Endothelial cell of umbilical vein (primary cell): ENCODE results near the gene SMIM11.
"Not testable (repeated sequence)": the region's sequence is repeated elsewhere in the genome, so short reads cannot be mapped to it uniquely, and the experiment has no call there.

Experiments used
- GATA2 ChIP-seq: IDR thresholded peaks from 2 replicates; pipeline ENCODE4 v1.7.0; 2011; ENCODE audit warnings: low read depth, mild to moderate bottlenecking, moderate library complexity, mixed read lengths, low read length; ENCODE audit not compliant: insufficient read length, insufficient read depth
- MYC ChIP-seq: IDR thresholded peaks from one replicate; pipeline ENCODE4 v1.6.1; 2011; ENCODE audit warnings: mild to moderate bottlenecking, low read depth, low read length
- POLR2A ChIP-seq: IDR thresholded peaks from 2 replicates; pipeline ENCODE4 v1.6.1; 2012; ENCODE audit warnings: low read depth, mild to moderate bottlenecking, control low read depth, low read length
- TF ChIP-seq, protein P1 (sequence below), 2 donors: IDR thresholded peaks; 1 replicate in 1 of 2; 2 replicates in 1 of 2; pipeline ENCODE4 v1.5.1; 2011; ENCODE audit warnings: low read length in 2 of 2, mild to moderate bottlenecking in 2 of 2, moderate library complexity in 2 of 2, control low read depth in 1 of 2, inconsistent platforms in 1 of 2, low read depth in 1 of 2; ENCODE audit not compliant: insufficient read depth in 1 of 2; ENCODE audit errors: extremely low read depth in 1 of 2

- TF ChIP-seq, protein P1, sequence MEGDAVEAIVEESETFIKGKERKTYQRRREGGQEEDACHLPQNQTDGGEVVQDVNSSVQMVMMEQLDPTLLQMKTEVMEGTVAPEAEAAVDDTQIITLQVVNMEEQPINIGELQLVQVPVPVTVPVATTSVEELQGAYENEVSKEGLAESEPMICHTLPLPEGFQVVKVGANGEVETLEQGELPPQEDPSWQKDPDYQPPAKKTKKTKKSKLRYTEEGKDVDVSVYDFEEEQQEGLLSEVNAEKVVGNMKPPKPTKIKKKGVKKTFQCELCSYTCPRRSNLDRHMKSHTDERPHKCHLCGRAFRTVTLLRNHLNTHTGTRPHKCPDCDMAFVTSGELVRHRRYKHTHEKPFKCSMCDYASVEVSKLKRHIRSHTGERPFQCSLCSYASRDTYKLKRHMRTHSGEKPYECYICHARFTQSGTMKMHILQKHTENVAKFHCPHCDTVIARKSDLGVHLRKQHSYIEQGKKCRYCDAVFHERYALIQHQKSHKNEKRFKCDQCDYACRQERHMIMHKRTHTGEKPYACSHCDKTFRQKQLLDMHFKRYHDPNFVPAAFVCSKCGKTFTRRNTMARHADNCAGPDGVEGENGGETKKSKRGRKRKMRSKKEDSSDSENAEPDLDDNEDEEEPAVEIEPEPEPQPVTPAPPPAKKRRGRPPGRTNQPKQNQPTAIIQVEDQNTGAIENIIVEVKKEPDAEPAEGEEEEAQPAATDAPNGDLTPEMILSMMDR (IDR thresholded peaks at IDR 0.05; ENCODE audit: extremely low read depth in 1 of 2, insufficient read depth in 1 of 2, low read depth in 1 of 2, low read length in 2 of 2) = not testable (repeated sequence)
- not testable (repeated sequence) for TF ChIP-seq MYC, POLR2A, GATA2
Measured at GRCh38 chr21:34427339-34427738, 52.0 kb downstream of the SMIM11 start.
